Measurements from ENCODE around the gene YWHAQ. TPM values are rescaled to one million over a fixed set of nuclear protein-coding genes. Genes with fewer than 3 reads are reported as not detected.
"Not testable (repeated sequence)": the region's sequence is repeated elsewhere in the genome, so short reads cannot be mapped to it uniquely, and the experiment has no call there.

YWHAQ gene
- total RNA-seq, 1 donor from 2014 or later = 335 TPM

DNA sequence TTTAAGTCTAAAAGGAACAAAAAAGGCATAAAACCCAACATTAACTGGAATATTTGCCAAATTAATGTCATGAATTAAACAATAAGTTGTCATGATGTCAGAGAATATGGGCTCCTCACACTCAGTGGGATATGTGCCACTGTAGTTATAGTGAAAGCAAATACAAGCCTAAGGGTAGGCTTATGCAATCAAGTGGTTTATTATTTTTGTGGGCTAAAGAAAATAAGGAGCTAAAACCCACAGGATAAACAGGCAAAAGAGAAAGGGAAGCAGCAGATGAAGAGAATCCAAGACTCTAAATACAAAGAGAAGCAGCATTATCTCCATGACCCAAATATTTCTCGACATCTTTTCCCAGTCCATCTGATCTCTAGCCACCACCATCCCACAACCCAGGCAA, 17.5 kb downstream of the YWHAQ start:
- no peaks in the 10 kb centered on the region for H3K27me3 Mint-ChIP-seq
- intact Hi-C loops (cut with micrococcal nuclease) = no loop called here
- no peak for DNase-seq
- peaks cover 46% of the 10 kb centered on the region for H3K36me3 Mint-ChIP-seq (ENCODE audit: low read depth)
- H3K4me1 Mint-ChIP-seq = peaks cover 77% of the 10 kb centered on the region
- no peak overlapping the region for H3K4me3 Mint-ChIP-seq
- no peak overlapping the region for H3K27ac Mint-ChIP-seq
- H3K9me3 Mint-ChIP-seq = no peaks in the 10 kb centered on the region

DNA sequence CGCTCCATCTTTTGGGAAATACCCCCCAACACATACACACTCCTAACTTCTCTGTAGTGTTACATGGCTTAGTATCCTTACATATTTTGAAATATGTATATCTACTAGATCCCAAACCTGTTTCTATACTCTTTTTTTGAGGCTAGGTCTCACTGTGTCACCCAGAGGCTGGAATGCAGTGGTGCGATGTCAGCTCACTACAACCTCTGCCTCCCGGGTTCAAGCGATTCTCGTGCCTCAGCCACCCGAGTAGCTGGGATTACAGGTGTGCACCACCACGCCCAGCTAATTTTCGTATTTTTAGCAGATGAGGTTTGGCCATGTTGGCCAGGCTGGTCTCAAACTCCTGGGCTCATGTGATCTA, 19.3 kb downstream of the YWHAQ start:
- DNase-seq; H3K9me3 Mint-ChIP-seq; intact Hi-C loops (cut with micrococcal nuclease); H3K27me3 Mint-ChIP-seq; H3K4me3 Mint-ChIP-seq; H3K27ac Mint-ChIP-seq: not testable (repeated sequence)
- Mint-ChIP-seq H3K36me3 (ENCODE audit: low read depth) (peaks cover 43% of the 10 kb centered on the region), H3K4me1 (peaks cover 76% of the 10 kb centered on the region)

DNA sequence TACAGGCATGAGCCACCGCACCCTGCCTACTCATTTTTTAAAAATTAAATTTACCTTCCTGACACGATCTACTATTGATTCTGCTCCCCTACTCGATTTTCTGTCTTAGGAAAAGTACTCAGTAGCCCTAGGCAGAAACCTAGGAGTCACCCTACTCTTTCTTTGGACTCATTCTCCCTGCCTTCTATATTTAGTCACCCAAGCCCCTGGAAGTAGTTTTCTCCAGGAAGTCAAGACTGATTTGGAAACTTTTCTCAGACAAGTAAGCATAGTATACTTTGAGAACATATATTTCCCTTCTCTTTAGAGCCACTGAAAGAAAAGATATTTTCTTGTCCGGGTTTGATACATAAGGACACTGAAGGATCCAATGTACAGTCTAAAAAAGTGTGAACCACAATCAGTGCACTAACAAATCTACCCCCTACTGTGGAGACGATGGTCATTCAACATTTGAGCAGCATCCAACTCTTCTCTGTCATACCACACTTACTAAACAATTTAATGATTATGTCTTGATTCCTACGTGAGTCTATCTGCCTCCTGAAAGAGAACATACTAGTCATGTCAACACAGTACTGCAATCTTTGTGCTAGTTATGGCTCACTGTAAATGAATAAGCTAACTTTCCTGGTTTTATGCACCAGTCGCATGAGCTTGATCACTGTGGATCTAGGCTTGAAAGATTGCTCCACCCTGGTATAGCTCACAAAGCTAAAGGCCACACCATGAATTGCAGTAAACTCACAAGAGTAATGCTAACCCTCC, 19.8 kb downstream of the YWHAQ start:
- Mint-ChIP-seq H3K27me3 (no peaks in the 10 kb centered on the region), H3K9me3 (no peaks in the 10 kb centered on the region), H3K4me3 (no peak overlapping the region), H3K4me1 (peaks cover 74% of the 10 kb centered on the region), H3K36me3 (ENCODE audit: low read depth) (peaks cover 43% of the 10 kb centered on the region), H3K27ac (peak overlapping the region; percentile 66)
- intact Hi-C loops (cut with micrococcal nuclease) = no loop called here
- no peak for DNase-seq

DNA sequence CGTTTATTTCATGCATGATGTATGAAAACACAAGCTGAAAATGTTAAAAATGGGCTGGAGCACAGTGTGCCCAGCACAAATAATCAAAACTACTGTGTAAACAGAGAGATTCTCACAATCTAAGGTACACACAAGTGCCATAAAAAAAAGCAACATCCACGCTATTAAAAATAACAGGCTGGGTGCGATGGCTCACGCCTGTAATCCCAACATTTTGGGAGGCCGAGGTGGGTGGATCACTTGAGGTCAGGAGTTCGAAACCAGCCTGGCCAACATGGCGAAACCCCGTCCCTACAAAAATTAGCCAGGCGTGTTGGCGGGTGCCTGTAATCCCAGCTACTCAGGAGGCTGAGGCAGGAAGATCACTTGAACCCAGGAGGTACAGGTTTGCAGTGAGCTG, 22.3 kb downstream of the YWHAQ start:
- H3K4me1 Mint-ChIP-seq = peaks cover 65% of the 10 kb centered on the region
- H3K9me3 Mint-ChIP-seq, DNase-seq, H3K27me3 Mint-ChIP-seq: not testable (repeated sequence)
- peak overlapping the region; percentile 79 for H3K4me3 Mint-ChIP-seq
- peaks cover 54% of the 10 kb centered on the region for H3K36me3 Mint-ChIP-seq (ENCODE audit: low read depth)
- peak overlapping the region; percentile 90 for H3K27ac Mint-ChIP-seq
- intact Hi-C loops (cut with micrococcal nuclease) = loop anchor here (1.0 kb wide), 5 partner anchors 14 to 95 kb away; partner anchors contain the start of gene YWHAQ

DNA sequence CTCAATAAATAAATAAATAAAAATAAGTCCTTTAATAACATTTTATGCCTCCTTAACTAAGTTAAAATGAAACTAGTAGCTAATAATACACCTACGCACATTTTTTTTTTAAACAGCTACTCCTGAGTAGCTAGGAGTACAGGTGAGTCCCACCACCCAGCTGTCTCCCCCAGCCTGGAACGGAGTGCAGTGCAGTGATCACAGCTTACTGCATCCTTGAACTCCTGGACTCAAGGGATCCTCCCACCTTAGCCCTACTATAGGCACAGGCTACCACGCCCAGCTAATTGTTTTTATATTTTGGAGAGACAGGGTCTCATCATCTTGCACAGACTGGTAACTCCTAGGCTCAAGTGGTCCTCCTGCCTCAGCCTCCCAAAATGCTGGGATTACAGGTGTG, 28.4 kb downstream of the YWHAQ start:
- H3K36me3 Mint-ChIP-seq (ENCODE audit: low read depth) = peaks cover 72% of the 10 kb centered on the region
- no peak overlapping the region for H3K4me3 Mint-ChIP-seq
- no peak for DNase-seq
- intact Hi-C loops (cut with micrococcal nuclease) = no loop called here
- peaks cover 27% of the 10 kb centered on the region for H3K4me1 Mint-ChIP-seq
- H3K27me3 Mint-ChIP-seq = no peaks in the 10 kb centered on the region
- no peak overlapping the region for H3K27ac Mint-ChIP-seq
- H3K9me3 Mint-ChIP-seq = peaks cover 15% of the 10 kb centered on the region

DNA sequence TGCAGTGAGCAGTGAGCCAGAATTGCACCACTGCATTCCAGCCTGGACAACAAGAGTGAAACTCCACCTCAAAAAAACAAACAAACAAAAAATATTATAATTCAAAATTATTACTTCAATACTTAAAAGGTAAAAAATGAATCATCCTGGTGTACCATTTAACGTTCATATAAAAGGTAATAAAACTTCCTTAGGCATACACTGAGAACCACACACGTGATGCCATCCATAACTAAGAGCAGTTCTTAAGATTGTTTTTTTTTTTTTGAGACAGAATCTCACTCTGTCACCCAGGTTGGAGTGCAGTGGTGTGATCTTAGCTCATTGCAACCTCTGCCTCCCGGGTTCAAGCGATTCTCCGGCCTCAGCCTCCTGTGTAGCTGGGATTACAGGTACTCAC, 29.4 kb downstream of the YWHAQ start:
- Mint-ChIP-seq H3K9me3 (peaks cover 15% of the 10 kb centered on the region), H3K4me1 (peaks cover 31% of the 10 kb centered on the region), H3K4me3 (no peak overlapping the region), H3K27ac (no peak overlapping the region), H3K36me3 (ENCODE audit: low read depth) (peaks cover 73% of the 10 kb centered on the region), H3K27me3 (no peaks in the 10 kb centered on the region)
- intact Hi-C loops (cut with micrococcal nuclease) = no loop called here
- DNase-seq = no peak

DNA sequence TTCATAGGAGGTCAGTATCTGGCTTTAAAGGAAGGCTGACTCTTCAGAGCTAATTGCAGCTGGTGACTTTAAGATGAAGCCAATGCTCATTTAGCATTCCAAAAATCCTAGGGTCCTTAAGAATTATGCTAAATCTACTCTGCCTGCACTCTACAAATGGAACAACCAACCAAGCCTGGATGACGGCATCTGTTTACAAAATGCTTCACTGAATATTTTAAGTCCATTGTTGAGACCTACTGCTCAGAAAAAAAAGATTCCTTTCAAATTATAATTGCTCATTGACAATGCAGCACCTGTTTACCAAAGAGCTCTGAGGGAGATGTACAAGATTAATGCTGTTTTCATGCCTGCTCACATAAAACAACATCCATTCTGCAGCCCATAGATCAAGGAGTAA, 31.4 kb downstream of the YWHAQ start:
- Mint-ChIP-seq H3K4me1 (peaks cover 34% of the 10 kb centered on the region), H3K27ac (peak overlapping the region; percentile 41), H3K9me3 (peaks cover 15% of the 10 kb centered on the region), H3K27me3 (no peaks in the 10 kb centered on the region), H3K4me3 (no peak overlapping the region), H3K36me3 (ENCODE audit: low read depth) (peaks cover 58% of the 10 kb centered on the region)
- no peak for DNase-seq
- intact Hi-C loops (cut with micrococcal nuclease) = no loop called here

DNA sequence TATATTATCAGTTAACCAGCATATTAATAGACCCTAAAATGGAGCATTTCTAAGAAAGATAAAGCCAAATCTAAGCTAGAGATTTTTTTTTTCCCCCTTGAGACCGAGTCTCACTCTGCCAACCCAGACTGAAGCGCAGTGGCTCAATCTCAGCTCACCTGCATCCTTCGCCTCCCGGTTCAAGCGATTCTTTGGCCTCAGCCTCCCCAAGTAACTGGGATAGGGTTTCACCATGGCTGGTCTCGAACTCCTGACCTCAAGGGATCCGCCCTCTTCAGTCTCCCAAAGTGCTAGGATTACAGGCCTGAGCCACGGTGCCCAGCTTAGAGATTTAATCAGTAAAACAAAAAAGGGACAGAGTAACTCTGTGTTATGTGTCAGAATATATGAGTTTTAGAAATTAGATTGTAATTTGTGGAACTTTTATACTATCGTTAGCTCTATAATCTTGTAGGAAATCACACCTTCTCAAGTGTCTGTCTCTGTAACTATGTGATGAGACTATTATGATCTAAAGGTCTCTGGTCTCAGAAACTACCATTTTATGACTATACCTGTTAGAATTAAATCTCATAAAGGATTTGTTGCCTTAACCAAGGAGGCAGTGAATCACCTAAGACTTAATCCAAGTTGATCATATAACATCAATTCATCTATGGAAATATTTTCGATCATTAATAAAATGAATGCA, 34.0 kb downstream of the YWHAQ start:
- DNase-seq = no peak
- Mint-ChIP-seq H3K4me1 (peaks cover 41% of the 10 kb centered on the region), H3K36me3 (ENCODE audit: low read depth) (peaks cover 48% of the 10 kb centered on the region), H3K27me3 (no peaks in the 10 kb centered on the region), H3K4me3 (peak overlapping the region; percentile 14), H3K27ac (peak overlapping the region; percentile 62), H3K9me3 (peaks cover 15% of the 10 kb centered on the region)
- intact Hi-C loops (cut with micrococcal nuclease) = no loop called here

DNA sequence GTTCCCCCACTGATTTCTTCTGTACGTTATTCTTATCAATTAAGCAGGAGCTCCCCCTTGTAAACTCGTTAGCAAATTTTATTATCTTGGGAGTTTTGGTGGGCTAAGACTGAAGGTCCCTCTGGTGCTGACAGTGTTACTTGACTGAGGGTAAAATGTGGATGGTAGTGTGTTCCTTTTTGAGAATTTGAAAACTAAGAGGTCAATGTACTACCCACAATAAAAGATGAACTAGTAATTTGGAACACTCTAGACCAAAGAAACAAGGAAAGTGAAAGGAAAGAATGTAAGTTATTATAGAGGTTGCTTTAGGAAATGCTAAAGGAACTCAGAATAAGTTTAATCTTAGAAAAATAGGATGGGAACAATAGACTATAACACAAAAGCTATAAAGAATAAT, 35.1 kb downstream of the YWHAQ start:
- Mint-ChIP-seq H3K36me3 (ENCODE audit: low read depth) (peaks cover 49% of the 10 kb centered on the region), H3K9me3 (peaks cover 15% of the 10 kb centered on the region), H3K27me3 (no peaks in the 10 kb centered on the region), H3K27ac (peak overlapping the region; percentile 75), H3K4me1 (peaks cover 49% of the 10 kb centered on the region), H3K4me3 (peak overlapping the region; percentile 55)
- intact Hi-C loops (cut with micrococcal nuclease) = no loop called here
- DNase-seq = no peak

DNA sequence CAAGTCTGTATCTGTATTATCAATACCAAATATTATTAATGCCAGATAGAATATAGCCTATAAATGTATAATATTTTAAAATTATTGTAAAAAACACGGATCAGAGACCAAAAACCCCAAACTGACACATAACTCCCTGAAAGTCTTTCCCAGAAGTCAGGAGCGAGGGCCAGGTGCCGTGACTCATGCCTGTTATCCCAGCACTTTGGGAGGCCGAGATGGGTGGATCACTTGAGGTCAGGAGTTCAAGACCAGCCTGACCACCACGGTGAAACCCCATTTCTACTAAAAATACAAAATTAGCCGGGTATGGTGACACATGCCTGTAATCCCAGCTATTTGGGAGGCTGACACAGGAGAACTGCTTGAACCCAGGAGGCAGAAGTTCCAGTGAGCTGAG, 35.5 kb downstream of the YWHAQ start:
- intact Hi-C loops (cut with micrococcal nuclease) = not testable (repeated sequence)

DNA sequence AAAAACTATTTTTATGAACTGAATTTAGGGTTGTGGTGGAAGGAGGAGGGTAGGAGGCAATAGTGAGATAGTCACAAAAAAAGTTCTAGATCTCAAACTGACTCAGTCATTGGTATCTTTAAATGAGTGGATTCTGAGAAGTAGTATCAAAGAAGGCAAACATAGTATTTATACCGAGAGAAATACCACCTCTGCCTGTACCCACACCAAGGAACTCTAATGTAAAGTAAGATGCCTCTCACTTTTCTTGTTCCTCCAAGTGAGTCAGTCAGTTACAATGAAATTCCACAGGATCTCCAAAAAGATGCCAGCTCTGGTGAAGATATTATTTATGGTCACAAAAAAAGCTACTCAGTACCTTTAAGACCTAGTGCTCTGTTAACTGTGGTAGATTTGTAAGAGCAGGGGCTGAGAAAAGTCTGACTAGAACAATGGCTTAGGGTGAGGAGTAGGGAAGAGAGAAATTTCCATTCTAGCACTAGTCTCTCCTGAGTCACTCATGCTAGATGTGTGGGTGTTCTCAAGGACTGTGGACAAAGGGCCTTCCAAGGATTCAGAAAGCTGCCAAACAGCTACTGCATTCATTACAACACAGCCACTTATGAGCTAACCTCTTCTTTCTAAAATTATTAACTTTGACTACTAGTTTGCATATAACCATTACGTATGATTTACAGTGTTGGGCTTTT, 36.3 kb downstream of the YWHAQ start:
- peaks cover 52% of the 10 kb centered on the region for H3K4me1 Mint-ChIP-seq
- H3K9me3 Mint-ChIP-seq = peaks cover 7% of the 10 kb centered on the region
- intact Hi-C loops (cut with micrococcal nuclease) = loop anchor here (1.0 kb wide), 8 partner anchors 14 to 188 kb away; partner anchors contain the start of gene ADAM17

More for the DNA sequence above, 35.5 kb downstream of the YWHAQ start:
- H3K4me3 Mint-ChIP-seq, DNase-seq, H3K27me3 Mint-ChIP-seq: not testable (repeated sequence)
- Mint-ChIP-seq H3K27ac (peak overlapping the region; percentile 81), H3K9me3 (peaks cover 15% of the 10 kb centered on the region), H3K4me1 (peaks cover 53% of the 10 kb centered on the region), H3K36me3 (ENCODE audit: low read depth) (peaks cover 48% of the 10 kb centered on the region)

DNA sequence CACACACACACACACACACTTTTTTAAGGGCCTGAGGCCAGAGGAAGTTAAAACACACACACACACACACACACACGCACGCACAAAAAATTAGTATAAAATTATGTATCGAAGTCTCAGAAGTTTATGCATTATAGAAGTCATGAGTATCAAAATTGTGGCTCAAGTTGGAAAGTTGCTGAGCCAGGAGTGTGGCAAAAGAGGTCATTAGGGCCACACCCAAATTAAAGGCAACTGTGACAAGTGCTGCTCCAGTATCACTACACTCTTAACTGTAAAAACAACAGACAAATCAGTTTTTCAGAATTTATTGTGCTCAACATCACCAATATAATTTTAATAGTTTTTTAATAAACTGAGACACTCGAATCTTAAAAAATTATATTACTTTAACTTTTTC, 36.9 kb downstream of the YWHAQ start:
- peaks cover 51% of the 10 kb centered on the region for H3K4me1 Mint-ChIP-seq
- peak overlapping the region; percentile 87 for H3K27ac Mint-ChIP-seq
- intact Hi-C loops (cut with micrococcal nuclease) = loop anchor here (1.0 kb wide), 8 partner anchors 14 to 188 kb away; partner anchors contain the start of gene ADAM17
- peak overlapping the region; percentile 67 for H3K4me3 Mint-ChIP-seq
- H3K27me3 Mint-ChIP-seq = no peaks in the 10 kb centered on the region
- DNase-seq = no peak
- peaks cover 44% of the 10 kb centered on the region for H3K36me3 Mint-ChIP-seq (ENCODE audit: low read depth)
- peaks cover 5% of the 10 kb centered on the region for H3K9me3 Mint-ChIP-seq

More for the DNA sequence above, 36.3 kb downstream of the YWHAQ start:
- no peak for DNase-seq
- peaks cover 48% of the 10 kb centered on the region for H3K36me3 Mint-ChIP-seq (ENCODE audit: low read depth)
- peak overlapping the region; percentile 22 for H3K4me3 Mint-ChIP-seq
- peak overlapping the region; percentile 81 for H3K27ac Mint-ChIP-seq
- no peaks in the 10 kb centered on the region for H3K27me3 Mint-ChIP-seq

DNA sequence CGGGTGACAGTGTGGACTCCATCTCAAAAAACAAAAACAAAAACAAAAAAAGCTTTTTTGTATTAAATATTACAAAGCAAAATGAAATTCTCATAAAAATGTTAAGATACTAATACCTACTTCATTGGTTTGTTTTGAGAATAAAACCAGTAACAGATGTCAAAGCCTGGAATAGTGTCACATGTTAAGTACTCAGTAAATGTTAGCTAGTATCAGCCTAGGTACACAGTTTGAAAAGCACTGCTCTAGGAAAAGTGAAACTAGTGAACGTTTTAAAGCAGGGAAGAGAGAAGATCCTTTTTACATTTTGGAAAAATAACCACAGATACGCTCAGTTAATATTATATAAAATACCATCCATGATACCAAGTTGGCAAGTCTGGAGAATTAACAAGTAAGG, 38.1 kb downstream of the YWHAQ start:
- H3K36me3 Mint-ChIP-seq (ENCODE audit: low read depth) = peaks cover 39% of the 10 kb centered on the region
- peak overlapping the region; percentile 76 for H3K27ac Mint-ChIP-seq
- H3K4me1 Mint-ChIP-seq = peaks cover 47% of the 10 kb centered on the region
- intact Hi-C loops (cut with micrococcal nuclease) = no loop called here
- no peak for DNase-seq
- no peaks in the 10 kb centered on the region for H3K27me3 Mint-ChIP-seq
- peak overlapping the region; percentile 50 for H3K4me3 Mint-ChIP-seq
- H3K9me3 Mint-ChIP-seq = no peaks in the 10 kb centered on the region

DNA sequence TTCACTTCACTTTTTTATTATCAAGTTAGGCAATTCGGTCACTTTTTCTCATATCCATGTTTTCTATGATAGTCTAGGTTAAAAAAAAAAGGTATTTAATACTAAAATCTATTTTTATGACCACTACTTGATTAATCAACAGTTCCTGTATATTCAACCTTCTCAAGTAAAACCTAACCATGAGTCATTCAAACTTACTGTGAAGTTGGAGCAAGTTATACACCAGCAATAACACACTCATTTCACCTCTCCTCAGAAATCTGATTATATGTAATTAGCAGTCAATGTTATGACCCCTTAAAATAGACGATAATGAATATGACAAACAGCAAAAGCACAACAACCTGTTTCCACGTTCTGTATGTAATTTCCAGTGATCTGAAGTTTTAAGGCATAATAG, 40.2 kb downstream of the YWHAQ start:
- peaks cover 49% of the 10 kb centered on the region for H3K36me3 Mint-ChIP-seq (ENCODE audit: low read depth)
- H3K9me3 Mint-ChIP-seq = no peaks in the 10 kb centered on the region
- no peak overlapping the region for H3K4me3 Mint-ChIP-seq
- intact Hi-C loops (cut with micrococcal nuclease) = loop anchor here (1.0 kb wide), 1 partner anchor 42 kb away; no protein-coding TSS in a partner anchor
- peak overlapping the region; percentile 61 for H3K27ac Mint-ChIP-seq
- no peak for DNase-seq
- no peaks in the 10 kb centered on the region for H3K27me3 Mint-ChIP-seq
- peaks cover 40% of the 10 kb centered on the region for H3K4me1 Mint-ChIP-seq
